NCI-H1694 (cell line): ENCODE data around the gene TXNRD1.
"Not testable (repeated sequence)": the region's sequence is repeated elsewhere in the genome, so short reads cannot be mapped to it uniquely, and the experiment has no call there.

Source experiments
- DNase-seq: peaks from one replicate; lab custom pipeline; 2025; lab: John Stamatoyannopoulos, UW

Gene TXNRD1

DNA sequence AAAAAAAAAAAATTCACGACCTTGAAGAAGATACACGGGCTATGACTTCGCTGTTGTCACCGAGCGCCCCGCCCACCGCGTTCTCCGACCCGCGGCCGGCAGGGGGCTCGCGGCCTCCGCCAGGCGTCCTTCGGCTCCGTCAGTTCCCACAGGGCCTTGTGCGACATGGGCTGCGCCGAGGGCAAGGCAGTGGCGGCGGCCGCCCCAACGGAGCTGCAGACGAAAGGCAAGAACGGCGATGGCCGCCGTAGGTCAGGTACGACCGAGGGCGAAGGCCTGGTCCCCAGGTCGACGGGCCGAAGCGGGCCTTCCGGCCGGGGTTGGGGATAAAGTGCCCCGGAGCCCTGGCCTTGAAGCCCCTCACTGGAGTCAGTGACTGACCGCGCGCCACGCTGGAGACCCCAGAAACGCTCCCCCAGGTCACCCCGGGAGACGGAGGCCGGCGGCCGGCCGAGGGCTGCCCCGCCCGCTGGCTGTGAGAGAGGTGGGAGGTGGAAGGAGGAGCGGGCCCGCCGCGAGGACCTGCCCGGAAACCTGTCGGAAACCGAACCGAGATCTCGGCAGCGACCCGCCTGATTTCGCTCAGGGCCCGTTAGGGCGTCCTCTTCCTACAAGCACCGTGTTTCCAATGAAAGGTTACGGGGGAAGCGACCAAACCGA lies at the start of gene TXNRD1:
Gene TXNRD1 (plus strand): TSS at position 142 of the 660 bp plus-strand sequence. CDS start 24 bp downstream, at position 166.
- DNase-seq, result no peak

DNA sequence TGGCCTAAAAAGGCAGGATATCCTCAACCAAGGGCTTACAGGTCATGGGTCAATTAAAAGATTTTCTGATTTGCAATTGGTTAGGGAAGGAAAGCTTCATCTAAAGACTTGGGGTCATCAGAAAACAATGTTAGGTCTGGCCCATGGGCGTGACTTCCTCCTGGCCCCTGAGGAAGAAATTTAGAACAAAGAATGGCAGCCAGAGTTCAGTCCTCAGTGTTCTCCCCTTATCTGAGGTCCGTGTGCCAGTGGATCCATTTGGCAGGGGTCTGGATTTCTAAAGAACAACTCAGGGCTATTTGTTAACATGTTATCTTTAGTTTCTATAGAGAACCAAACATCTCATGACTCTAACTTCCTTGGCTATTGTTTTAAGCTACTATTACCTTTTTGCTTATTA lies 49.8 kb upstream of the TXNRD1 start:
- DNase-seq, result no peak

DNA sequence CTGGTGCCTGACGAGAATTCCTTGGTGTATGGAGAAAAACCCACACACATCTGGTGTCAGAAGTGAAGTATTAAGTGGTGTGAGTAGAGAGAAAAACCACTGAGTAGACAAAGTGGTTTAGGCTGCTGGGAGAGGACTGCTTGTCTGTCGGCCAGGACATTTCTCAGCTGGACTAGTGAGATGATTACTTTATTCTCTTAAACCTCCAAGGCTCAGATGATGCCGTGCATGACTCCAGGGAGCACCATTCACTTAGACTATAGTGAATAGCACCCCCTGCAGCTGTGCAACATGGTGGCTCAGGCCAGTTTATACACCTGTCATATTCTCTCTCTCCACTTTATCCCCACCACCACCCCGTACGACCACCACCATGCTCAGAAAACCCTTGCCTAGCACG lies 49.1 kb upstream of the TXNRD1 start:
- DNase-seq, result no peak

DNA sequence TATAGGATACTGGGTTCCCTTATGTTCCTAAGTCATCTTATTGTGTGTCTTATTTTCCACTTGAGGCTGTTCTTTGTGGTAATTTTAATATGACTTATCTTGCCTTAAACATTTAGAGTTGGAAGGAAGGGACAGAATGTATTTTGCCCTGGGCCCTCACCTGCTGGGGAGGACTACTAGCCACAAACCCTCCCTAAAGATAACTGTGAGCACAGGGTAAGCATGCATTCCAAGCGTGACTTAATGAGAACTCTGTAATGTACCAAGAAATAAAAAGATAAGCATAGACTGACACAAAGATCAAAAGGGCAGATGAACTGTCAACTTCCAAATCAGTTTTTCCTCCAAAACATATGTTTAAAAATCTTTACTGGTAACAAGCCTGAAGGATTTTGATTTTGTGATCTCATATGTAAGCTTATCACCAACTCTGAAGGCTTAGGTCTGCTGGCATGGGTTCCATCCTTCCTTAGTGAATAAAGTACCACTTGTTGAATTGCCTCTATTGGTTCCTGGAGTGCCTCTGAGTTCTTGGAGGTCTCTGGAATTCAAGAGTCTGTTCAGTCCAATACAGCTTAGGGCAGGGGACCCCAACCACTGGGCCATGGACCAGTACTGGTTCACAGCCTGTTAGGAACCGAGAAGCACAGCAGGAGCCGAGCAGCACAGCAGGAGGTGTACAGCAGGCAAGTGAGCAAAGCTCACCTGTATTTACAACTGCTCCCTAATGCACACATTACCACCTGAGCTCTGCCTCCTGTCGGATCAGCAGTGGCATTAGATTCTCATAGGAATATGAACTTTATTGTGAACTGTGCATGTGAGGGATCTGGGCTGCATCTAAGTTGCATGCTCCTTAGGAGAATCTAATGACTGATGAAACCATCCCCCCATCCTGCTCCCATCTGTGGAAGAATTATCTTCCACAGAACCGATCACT lies 47.8 kb upstream of the TXNRD1 start:
- DNase-seq, result no peak

DNA sequence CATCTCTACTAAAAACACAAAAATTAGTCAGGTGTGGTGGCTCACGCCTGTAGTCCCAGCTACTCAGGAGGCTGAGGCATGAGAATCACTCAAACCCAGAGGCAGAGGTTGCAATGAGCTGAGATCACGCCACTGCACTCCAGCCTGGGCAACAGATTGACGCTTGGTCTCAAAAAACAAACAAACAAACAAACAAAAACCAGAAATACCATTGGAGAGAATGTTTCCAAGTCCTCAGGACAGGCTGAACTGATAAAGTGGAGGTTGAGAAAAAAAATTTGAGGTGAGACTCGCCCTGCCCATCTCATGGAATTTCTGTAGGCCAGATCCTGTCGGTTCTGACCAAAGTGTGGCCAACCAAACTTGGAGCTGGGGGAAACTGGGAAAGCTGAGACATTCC lies 47.0 kb upstream of the TXNRD1 start:
- DNase-seq, result no peak

DNA sequence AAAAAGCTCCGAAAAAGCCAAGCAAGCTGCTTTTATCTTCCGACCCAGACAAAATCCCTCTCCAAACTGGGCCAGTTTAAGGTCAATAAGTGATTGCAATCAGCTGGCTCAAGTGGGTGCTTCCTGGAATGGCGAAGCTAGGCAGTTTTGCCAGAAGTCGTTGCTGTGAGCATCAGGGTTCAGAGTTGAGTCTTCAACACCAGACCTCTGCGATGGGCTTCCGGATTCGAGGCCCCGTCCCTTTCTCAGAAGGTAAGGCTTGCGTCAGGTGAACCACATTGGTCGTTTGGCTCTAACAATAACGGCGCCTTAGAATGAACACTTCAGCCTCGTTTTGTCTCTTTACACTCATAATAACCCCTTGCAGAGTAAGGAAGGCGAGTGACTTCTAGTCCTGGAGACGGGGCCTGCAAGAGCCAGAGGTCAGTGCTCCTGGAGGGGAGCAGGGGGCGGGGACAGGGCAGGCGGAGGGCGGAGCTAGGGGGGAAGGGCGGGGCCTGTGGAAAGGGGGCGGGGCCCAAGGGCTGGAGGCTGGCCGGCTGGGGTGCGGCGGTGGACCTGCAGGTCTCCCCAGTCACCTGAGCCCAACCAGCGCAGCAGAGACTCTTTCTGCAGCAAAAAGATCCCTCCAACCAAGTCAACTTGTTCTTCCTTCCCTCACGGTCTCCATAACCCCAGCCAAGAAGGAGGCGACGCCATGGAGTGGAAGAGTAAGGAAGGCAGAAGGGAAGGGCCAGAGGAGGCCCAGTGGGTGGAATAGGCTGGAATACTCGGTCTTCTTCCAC lies 43.6 kb upstream of the TXNRD1 start:
- no peak for DNase-seq

DNA sequence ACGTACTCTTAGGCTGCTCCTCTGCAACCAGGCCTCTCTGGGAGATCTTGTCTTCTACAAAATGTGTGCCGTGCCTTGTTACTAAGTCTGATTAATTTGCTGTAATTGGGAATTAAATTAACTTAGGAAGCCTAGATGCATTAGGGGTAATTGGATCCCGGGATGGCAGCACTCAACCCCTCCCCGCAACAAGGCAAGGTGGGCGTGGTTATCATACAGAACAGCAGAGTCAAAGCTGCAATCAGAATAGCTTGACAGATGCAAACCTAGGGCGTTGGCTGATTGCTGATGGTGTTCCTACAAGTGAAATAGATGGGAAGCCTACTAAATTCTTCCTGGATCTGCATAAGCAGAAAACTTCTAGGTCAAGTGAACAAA lies 43.0 kb upstream of the TXNRD1 start:
- no peak for DNase-seq

DNA sequence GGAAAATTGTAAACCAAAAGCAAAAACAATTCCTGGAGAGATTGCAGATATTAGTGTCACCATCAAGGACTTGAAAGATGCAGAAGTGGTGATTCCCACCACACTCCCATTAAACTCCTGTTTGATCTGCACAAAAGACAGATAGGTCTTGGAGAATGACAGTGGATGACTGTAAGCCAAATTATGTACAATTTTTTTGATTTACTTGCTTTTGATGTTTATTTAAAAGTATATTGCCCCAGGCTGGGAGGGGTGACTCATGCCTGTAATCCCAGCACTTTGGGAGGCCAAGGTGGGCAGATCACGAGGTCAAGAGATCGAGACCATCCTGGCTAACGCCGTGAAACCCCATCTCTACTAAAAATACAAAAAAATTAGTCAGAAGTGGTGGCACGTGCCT lies 41.8 kb upstream of the TXNRD1 start:
- DNase-seq, result not testable (repeated sequence)

DNA sequence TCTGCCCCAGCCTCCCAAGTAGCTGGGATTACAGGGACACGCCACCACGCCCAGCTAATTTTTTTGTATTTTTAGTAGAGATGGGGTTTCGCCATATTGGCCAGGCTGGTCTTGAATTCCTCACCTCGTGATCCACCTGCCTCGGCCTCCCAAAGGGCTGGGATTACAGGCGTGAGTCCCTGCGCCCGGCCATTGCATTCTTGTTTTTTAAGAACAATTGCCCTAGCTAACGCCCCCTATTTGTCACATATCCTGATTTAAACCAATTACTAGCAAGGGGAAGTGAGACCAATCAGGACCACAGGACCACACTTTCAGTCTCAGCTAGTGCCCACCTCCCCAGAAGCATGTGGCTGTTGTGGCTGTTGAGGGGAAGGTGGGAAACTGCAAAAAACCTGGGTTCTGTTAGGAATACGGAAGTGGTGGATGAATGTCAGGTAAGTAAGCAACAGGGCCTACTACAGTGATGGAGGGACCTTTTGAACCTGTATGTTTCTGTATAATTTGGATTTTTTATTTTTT lies 39.8 kb upstream of the TXNRD1 start:
- no peak for DNase-seq

DNA sequence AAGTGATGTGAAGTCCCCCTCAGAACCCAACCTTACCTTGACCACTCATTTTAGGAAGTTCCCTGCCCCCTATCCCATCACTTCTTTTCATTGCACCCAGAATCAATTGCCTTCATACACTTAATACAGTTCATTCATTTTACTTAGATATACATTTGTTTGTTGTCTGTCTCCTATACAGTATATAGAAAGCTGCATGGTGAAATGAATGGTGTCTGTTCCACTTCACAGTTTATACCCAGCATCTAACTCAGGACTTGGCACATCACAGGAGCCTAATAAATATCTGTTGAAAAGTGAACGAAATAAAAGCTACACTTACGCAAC lies 38.3 kb upstream of the TXNRD1 start:
- no peak for DNase-seq

DNA sequence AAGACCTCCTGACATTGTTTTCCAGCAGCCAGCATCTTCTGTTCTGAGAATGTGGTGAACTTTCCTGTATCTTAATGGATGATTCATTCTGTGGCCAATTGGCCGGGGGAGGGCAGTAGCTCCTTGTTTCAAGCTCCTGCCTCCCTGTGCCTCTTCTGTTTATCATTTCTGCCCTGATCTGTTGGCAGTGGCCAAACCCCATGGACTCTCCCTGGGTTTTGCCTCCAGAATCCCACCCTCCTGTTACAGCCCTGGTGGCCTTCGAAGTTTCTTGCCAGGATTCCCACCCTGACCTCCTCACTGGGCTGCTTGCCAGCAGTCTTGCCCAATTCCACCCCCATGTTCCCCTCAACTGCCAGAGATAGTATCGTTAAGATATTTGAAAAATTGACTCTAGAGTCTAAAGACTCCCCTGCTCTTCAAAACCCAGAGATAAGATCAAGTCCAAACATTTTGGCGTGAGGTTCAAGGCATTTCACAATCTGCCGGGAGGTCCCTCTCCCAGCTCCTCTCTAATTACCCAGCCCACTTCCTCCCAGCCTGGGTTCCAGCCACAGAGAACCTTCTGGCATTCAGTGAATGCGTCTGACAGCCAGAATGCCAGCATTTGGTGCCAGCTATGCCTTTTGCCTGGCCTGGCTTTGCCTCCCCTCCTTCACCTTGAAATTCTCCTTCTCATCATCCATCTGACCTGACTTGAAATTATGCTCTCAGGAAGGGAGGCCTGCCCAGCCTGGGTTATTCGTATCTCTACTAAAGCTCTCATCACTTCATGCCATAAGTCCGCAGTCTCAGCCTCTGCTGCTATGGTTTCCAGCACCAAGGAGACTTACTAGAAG lies 37.7 kb upstream of the TXNRD1 start:
- DNase-seq, result no peak

DNA sequence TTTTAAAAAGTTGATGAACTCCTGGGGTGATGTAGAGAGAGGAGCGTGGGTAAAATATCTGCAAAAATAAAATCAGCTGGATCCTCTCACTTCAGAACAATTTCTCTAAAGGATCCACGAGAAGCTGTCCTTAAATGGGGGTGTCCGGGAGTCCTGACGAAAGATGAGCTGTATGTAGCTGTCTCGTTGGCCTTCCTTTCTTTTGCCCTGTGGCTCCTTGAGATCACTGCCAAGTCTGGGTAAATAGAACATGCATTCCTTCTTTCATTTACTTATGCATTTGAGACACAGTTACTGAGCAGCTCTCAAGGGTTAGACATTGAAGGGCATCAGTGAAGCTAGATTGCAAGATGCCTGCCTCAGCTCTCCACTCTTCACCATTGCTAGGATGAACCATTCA lies 35.2 kb upstream of the TXNRD1 start:
- DNase-seq, result no peak

DNA sequence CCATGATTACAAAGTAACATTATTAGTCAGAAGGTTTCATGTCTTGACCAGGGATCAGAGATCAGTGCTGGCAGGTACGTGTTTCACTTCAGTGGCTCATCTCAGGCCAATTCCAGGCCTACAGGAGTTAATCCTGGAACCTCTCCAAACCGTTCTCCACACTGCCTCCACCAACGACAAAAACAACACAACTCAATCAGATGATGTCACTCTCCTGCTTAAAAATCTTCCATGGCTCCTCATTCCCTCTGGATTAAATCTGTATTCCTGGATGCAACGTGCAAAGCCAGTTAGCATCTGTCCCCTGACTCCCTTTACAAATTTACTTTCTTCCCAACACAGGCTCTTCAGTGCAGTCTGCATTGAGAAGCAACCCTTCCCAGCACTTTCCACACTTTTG lies 34.3 kb upstream of the TXNRD1 start:
- DNase-seq, result no peak

DNA sequence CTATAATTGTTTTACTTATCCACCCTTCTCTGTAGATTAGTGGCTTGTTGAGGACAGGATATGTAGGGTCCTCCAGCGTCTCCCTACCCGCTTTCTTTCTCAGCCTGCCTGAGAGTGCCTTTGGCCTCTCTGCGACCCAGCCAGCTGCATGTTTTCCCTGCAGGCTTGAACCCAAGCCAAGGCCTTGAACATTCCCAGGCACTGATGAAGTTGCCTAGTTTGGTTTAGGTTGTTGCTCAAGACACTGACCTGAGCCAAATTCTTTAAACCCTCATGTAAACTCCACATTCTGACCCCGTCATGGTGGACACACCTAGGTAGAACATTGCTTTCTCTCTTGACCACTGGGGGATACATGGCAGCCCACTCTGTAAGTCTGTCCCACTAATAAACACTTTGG lies 33.4 kb upstream of the TXNRD1 start:
- no peak for DNase-seq

DNA sequence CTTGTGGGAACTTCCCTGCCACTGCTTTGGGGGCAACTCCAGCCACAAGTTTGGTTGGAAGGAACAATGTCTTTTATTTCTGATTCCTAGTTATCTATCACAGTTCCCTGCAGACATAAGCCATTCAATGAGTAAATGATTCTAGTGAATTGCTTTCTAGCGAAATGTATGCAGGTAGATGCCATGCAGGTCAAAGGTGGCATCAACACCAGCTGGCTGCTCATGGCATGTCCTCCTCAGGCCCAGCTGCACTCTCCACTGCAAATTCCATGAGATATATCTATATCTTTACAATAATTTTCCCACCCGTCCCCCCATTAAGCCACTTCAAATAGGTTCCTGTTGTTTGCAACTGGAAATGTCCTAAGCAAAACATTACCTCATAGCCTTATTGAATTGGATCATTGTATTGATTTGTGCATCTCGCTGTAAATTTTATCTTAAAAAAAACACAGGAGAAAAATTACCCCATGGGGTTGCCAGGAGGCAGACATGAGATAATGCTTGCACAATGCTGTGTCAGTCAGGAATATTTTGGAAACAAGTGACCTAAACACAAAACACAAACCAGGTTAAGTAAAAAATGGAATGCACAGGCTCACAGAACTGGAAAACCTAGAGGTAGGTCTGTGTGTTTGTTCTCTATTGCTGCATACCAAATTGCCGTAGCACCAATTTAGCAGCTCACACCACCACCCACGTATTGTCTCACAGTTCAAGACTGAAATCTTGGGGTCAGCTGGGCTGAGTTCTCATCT lies 32.8 kb upstream of the TXNRD1 start:
- DNase-seq, result no peak

DNA sequence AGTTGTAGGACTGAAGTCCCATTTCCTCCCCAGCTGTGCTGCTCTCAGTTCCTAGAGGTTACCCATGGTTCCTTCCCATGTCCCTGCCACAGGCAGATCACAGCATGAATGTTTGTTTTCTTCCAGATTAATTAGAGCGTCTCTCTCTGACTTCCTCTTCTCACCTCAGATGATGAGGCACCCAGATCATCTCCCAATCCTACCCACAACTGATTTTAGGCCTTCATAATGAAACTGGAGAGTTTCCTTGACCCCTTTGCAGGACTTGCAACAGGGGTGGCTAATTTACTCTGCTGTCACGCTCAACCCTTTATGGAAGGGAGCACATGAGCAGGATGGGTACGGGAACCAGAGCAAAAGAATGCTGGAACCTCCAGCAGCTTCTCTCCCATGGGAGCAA lies 32.1 kb upstream of the TXNRD1 start:
- DNase-seq, result no peak

DNA sequence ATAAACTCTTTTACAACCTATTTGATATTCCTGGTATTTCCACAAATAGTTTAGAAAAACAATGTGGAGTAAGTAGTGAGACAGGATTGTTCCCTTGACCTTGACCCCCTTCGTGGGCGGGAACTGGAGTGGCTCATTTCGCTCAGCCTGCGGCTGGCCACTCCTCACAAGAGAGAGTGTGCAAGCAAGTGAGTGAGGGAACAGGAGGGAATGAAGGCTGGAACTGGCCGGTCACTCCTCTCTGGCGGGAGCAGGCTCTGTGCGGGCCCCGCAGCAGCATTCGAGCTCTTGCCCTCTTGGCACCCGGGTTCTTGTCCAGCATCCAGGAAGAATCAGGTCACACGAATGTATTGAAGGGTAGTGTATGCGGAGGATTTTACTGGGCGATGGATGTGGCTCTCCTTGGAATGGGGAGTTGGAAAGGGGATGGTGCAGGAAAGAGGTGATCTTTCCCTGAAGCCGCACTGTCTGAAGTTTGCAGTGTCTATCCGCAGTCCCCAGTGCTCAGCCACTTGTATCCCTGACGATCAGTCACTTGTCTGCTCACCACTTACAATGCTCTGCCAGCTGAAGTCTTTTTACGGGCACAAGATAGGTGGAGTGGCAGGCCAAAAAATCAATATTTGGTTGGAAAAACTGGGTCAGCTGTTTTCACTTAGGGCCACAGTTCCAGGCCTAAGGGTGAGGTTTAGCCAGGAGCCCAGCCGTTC lies 28.0 kb upstream of the TXNRD1 start:
- no peak for DNase-seq

DNA sequence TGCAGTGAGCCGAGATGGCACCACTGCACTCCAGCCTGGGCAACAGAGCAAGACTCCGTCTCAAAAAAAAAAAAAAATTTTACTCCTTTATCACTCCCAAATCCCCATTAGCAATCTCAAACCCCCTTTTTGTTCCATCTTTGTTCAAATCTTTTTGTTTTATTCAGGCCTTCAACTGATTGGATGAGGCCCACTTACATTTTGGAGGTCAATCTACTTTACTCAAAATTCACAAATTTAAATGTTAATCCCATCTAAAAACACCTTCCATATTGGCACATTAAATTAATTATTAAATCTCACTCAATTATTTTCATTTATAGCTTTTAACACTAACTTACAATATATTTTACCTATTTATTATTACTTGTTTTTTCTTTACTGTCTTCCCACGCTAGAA lies 27.0 kb upstream of the TXNRD1 start:
- no peak for DNase-seq

DNA sequence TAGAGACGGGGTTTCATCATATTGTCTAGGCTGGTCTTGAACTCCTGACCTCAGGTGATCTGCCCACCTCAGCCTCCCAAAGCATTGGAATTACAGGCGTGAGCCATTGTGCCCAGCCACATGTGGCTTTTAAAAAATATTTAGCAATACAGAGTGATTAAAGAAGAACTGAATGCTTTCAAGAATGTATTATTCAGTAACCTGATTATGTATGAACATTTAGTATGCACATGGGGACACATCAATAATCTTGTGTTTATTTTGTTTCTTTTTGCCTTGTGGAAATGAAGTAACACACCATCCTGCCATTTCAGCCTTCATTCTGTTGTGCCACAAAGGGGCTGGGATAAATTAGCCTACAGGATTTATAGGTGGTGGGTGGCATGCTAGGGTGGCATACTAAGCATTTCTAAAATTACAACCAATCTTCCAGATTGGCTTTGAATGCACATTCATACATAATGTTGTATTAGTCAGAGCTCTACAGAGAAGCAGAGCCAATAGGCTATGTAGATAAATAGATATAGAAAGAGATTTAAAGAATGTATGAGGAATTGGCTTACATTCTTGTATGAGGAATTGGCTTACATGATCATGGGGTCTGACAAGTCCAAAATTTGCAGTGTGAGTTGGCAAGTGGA lies 25.5 kb upstream of the TXNRD1 start:
- DNase-seq, result no peak

DNA sequence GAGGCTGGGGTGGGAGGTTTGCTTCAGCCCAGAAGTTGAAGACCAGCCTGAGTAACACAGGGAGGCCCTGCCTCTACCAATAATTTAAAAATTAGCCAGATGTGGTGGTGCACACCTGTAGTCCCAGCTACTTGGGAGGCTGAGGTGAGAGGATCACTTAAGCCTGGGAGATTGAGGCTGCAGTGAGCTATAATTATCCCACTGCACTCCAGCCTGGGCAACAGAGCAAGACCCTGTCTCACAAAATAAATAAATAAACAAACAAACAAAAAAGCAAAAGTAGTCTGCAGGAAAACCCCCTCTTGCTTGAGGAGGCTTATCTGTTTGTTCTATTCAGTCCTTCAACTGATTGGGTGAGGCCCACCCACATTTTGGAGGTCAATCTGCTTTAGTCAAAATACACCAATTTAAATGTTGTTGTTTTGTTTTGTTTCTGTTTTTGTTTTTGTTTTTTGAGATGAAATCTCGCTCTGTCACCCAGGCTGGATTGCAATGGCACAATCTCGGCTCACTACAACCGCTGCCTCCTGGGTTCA lies 24.9 kb upstream of the TXNRD1 start:
- no peak for DNase-seq
